HUES6 (cell line): ENCODE measurements around the gene CD93.

Source experiments
- H3K27ac ChIP-seq: 2 replicates; pipeline ENCODE4 v1.7.0; 2013; ENCODE audit warnings: low read depth, mild to moderate bottlenecking, low read length, inconsistent platforms
- H3K27me3 ChIP-seq: 2 replicates; pipeline ENCODE4 v1.6.1; 2013; ENCODE audit warnings: low read length; ENCODE audit not compliant: control insufficient read depth, insufficient read depth
- H3K36me3 ChIP-seq: 2 replicates; pipeline ENCODE4 v1.6.1; 2013; ENCODE audit warnings: low read length; ENCODE audit not compliant: control insufficient read depth, insufficient read depth
- H3K4me1 ChIP-seq: 2 replicates; pipeline ENCODE4 v1.6.1; 2013; ENCODE audit warnings: low read length; ENCODE audit not compliant: control insufficient read depth, insufficient read depth
- H3K4me3 ChIP-seq: 2 replicates; pipeline ENCODE4 v1.5.1; 2013; ENCODE audit warnings: low read depth, low read length
- H3K9ac ChIP-seq: one replicate; pipeline ENCODE4 v1.6.1; 2013; ENCODE audit warnings: mild to moderate bottlenecking, low read length
- H3K9me3 ChIP-seq: 2 replicates; pipeline ENCODE4 v1.6.1; 2013; ENCODE audit warnings: low read depth, low read length; ENCODE audit not compliant: control insufficient read depth, insufficient read depth

CD93 gene

GRCh38 chr20:23032056-23032749, 53.9 kb downstream of the CD93 start:
- no peaks in the 10 kb centered on the region for H3K36me3 ChIP-seq
- H3K9me3 ChIP-seq: no peaks in the 10 kb centered on the region
- H3K4me3 ChIP-seq: no peak overlapping the region
- H3K9ac ChIP-seq: no peak overlapping the region
- H3K4me1 ChIP-seq: 0 out of 2 replicates have a peak, but pooled peaks cover 2% of the 10 kb centered on the region
- H3K27me3 ChIP-seq: peaks cover 61% of the 10 kb centered on the region
- no peak overlapping the region for H3K27ac ChIP-seq

GRCh38 chr20:23031346-23031745, 54.8 kb downstream of the CD93 start:
- no peak overlapping the region for H3K9ac ChIP-seq
- H3K4me3 ChIP-seq: no peak overlapping the region
- no peaks in the 10 kb centered on the region for H3K9me3 ChIP-seq
- no peak overlapping the region for H3K27ac ChIP-seq
- no peaks in the 10 kb centered on the region for H3K36me3 ChIP-seq
- H3K27me3 ChIP-seq: peaks cover 52% of the 10 kb centered on the region
- 0 out of 2 replicates have a peak, but pooled peaks cover 2% of the 10 kb centered on the region for H3K4me1 ChIP-seq
